Esophagus squamous epithelium (tissue), 4 donors: Measurements from ENCODE around the gene CPA5.

Experiments used
- CTCF ChIP-seq, 6 experiments: fragments of 450-650 bp in 4 of 6; fragments of 200-600 bp in 2 of 6; sonication (generic) in 2 of 6; IDR thresholded peaks; one replicate each; pipeline ENCODE4 v1.5.1; 2016 to 2019; ENCODE audit warnings: antibody characterized with exemption in 6 of 6, mild to moderate bottlenecking in 4 of 6, moderate library complexity in 4 of 6
- POLR2A ChIP-seq, 4 donors: fragments of 450-650 bp; IDR thresholded peaks; one replicate each; pipeline ENCODE4 v1.6.1; 2017; ENCODE audit warnings: antibody characterized with exemption in 4 of 4, mild to moderate bottlenecking in 4 of 4, moderate library complexity in 3 of 4

GRCh38 chr7:130415006-130415405 is 70.4 kb downstream of the CPA5 start:
- no peak for TF ChIP-seq POLR2A (IDR thresholded peaks at IDR 0.05)
- no peak for TF ChIP-seq CTCF (IDR thresholded peaks at IDR 0.05)
